ENCODE measurements around the gene PIP4K2B. TPM values are rescaled to one million over a fixed set of nuclear protein-coding genes. Genes with fewer than 3 reads are reported as not detected.

PIP4K2B gene
- total and polyA plus RNA-seq, 9 of the 15 experiments (the other 6 are each of a cell fraction or from before 2014, with no cell fraction given), result 3.7 to 29.9 (median 23.0) TPM

DNA sequence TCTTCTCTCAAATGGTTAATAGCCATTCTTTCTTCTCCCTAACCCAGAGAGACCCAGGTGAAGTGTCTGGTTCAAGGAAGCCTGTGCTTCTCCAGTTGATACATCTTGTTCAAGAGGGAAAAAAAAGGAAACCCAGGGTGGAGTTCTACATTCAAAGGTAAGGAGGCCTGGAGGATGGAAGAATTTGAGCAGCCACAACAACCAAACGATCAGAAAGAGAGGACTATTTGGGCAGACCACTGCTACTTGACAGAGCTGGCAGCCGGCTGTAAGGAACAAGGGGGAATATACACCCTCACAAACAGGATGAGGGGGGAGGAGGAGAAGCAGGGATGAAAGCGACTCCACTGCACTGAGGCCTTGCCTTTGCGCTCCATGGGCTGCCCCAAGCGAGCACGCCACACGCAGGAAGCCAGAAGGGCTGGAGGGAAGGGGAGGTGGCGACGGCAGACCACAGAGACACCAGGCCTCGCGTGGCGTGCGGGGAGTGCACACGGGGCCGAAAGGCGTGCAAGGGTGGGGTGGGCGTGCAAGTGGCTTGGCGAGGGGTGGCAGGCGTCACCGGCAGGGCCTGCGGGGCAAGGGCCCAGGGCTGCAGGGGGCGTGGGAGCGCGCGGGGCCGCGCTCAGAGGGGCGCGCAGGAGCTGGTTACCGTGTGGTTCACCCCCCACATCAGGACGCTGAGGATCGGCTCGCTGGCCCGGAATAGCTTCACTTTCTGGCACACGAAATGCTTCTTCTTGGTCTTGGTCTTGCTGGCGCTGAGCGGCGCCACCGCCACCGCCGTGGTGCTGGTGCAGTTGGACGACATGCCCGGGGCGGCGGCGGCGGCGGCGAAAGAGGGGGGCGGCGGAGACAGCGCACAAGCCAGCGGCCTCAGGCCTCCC is 499 bp downstream of the PIP4K2B start (continued):
- TF ChIP-seq, protein P1, sequence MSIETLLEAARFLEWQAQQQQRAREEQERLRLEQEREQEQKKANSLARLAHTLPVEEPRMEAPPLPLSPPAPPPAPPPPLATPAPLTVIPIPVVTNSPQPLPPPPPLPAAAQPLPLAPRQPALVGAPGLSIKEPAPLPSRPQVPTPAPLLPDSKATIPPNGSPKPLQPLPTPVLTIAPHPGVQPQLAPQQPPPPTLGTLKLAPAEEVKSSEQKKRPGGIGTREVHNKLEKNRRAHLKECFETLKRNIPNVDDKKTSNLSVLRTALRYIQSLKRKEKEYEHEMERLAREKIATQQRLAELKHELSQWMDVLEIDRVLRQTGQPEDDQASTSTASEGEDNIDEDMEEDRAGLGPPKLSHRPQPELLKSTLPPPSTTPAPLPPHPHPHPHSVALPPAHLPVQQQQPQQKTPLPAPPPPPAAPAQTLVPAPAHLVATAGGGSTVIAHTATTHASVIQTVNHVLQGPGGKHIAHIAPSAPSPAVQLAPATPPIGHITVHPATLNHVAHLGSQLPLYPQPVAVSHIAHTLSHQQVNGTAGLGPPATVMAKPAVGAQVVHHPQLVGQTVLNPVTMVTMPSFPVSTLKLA (conservative IDR thresholded peaks at IDR 0.05), result peak; percentile 30 to 58; a peak in 3 of 4 replicates
- TF ChIP-seq ZC3H8 (IDR thresholded peaks at IDR 0.05) (no peak), SMAD3 (CRISPR knock-in tag; conservative IDR thresholded peaks at IDR 0.05) (no peak), SMC3 (conservative IDR thresholded peaks at IDR 0.05; ENCODE audit: insufficient read depth, low read depth, low read length) (no peak), NONO (IDR thresholded peaks at IDR 0.05; ENCODE audit: low read depth in 2 of 2, low read length in 1 of 2) (peak in 1 of 2 experiments; percentile 92; a peak in 3 of 4 replicates), SETDB1 (IDR thresholded peaks at IDR 0.05; ENCODE audit: low read length) (no peak), MCM7 (IDR thresholded peaks at IDR 0.05) (no peak), ZNF134 (CRISPR knock-in tag; conservative IDR thresholded peaks at IDR 0.05) (no peak), PRMT5 (CRISPR knock-in tag; IDR thresholded peaks at IDR 0.05) (no peak), ZNF584 (CRISPR knock-in tag; IDR thresholded peaks at IDR 0.05; ENCODE audit: low read depth) (no peak), SMARCA5 (IDR thresholded peaks at IDR 0.05) (no peak), KAT8 (IDR thresholded peaks at IDR 0.05; ENCODE audit: low read depth) (no peak), XRCC5 (IDR thresholded peaks at IDR 0.05; ENCODE audit: low read depth, low read length) (peak; percentile 43; the same call in 1 of the 2 replicates), ZKSCAN1 (IDR thresholded peaks at IDR 0.05; ENCODE audit: low read depth, low read length) (no peak), TAL1 (IDR thresholded peaks at IDR 0.05) (no peak)
- TF ChIP-seq, protein P2, sequence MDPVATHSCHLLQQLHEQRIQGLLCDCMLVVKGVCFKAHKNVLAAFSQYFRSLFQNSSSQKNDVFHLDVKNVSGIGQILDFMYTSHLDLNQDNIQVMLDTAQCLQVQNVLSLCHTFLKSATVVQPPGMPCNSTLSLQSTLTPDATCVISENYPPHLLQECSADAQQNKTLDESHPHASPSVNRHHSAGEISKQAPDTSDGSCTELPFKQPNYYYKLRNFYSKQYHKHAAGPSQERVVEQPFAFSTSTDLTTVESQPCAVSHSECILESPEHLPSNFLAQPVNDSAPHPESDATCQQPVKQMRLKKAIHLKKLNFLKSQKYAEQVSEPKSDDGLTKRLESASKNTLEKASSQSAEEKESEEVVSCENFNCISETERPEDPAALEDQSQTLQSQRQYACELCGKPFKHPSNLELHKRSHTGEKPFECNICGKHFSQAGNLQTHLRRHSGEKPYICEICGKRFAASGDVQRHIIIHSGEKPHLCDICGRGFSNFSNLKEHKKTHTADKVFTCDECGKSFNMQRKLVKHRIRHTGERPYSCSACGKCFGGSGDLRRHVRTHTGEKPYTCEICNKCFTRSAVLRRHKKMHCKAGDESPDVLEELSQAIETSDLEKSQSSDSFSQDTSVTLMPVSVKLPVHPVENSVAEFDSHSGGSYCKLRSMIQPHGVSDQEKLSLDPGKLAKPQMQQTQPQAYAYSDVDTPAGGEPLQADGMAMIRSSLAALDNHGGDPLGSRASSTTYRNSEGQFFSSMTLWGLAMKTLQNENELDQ (CRISPR knock-in tag; IDR thresholded peaks at IDR 0.05; ENCODE audit: borderline replicate concordance), result no peak
- TF ChIP-seq, protein P3, sequence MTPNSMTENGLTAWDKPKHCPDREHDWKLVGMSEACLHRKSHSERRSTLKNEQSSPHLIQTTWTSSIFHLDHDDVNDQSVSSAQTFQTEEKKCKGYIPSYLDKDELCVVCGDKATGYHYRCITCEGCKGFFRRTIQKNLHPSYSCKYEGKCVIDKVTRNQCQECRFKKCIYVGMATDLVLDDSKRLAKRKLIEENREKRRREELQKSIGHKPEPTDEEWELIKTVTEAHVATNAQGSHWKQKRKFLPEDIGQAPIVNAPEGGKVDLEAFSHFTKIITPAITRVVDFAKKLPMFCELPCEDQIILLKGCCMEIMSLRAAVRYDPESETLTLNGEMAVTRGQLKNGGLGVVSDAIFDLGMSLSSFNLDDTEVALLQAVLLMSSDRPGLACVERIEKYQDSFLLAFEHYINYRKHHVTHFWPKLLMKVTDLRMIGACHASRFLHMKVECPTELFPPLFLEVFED (CRISPR knock-in tag; conservative IDR thresholded peaks at IDR 0.05), result no peak
- TF ChIP-seq, protein P4, sequence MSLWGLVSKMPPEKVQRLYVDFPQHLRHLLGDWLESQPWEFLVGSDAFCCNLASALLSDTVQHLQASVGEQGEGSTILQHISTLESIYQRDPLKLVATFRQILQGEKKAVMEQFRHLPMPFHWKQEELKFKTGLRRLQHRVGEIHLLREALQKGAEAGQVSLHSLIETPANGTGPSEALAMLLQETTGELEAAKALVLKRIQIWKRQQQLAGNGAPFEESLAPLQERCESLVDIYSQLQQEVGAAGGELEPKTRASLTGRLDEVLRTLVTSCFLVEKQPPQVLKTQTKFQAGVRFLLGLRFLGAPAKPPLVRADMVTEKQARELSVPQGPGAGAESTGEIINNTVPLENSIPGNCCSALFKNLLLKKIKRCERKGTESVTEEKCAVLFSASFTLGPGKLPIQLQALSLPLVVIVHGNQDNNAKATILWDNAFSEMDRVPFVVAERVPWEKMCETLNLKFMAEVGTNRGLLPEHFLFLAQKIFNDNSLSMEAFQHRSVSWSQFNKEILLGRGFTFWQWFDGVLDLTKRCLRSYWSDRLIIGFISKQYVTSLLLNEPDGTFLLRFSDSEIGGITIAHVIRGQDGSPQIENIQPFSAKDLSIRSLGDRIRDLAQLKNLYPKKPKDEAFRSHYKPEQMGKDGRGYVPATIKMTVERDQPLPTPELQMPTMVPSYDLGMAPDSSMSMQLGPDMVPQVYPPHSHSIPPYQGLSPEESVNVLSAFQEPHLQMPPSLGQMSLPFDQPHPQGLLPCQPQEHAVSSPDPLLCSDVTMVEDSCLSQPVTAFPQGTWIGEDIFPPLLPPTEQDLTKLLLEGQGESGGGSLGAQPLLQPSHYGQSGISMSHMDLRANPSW (CRISPR knock-in tag; IDR thresholded peaks at IDR 0.05), result no peak
- TF ChIP-seq, protein P5, sequence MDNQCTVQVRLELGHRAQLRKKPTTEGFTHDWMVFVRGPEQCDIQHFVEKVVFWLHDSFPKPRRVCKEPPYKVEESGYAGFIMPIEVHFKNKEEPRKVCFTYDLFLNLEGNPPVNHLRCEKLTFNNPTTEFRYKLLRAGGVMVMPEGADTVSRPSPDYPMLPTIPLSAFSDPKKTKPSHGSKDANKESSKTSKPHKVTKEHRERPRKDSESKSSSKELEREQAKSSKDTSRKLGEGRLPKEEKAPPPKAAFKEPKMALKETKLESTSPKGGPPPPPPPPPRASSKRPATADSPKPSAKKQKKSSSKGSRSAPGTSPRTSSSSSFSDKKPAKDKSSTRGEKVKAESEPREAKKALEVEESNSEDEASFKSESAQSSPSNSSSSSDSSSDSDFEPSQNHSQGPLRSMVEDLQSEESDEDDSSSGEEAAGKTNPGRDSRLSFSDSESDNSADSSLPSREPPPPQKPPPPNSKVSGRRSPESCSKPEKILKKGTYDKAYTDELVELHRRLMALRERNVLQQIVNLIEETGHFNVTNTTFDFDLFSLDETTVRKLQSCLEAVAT (IDR thresholded peaks at IDR 0.05), result peak in 1 of 2 experiments; percentile 21; a peak in 1 of 4 replicates
